Frontal cortex (tissue), 4 donors: ENCODE results near the gene OR10H1. TPM values are rescaled to one million over a fixed set of nuclear protein-coding genes. Genes with fewer than 3 reads are reported as not detected.
"Not testable (repeated sequence)": the region's sequence is repeated elsewhere in the genome, so short reads cannot be mapped to it uniquely, and the experiment has no call there.

Source experiments
- DNase-seq, 2 donors: peaks; one replicate each; pipeline ENCODE4 v3.0.0; 2012; ENCODE audit warnings: low spot score in 2 of 2
- FAIRE-seq: peaks from 2 replicates; lab custom pipeline; 2012; peaks lifted over from hg19 to GRCh38; lab: Jason Lieb, UNC
- total RNA-seq: library from RNA; depleted of rRNA; stranded (reverse); fragments of >200 nt; gene quantifications from one replicate; pipeline ENCODE4 v1.2.3, GENCODE V29; 2014
- donor health status: control.
- donor health status: control.
- donor health status: control.

The OR10H1 gene, protein sequence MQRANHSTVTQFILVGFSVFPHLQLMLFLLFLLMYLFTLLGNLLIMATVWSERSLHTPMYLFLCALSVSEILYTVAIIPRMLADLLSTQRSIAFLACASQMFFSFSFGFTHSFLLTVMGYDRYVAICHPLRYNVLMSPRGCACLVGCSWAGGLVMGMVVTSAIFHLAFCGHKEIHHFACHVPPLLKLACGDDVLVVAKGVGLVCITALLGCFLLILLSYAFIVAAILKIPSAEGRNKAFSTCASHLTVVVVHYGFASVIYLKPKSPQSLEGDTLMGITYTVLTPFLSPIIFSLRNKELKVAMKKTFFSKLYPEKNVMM
- not detected for total RNA-seq

DNA sequence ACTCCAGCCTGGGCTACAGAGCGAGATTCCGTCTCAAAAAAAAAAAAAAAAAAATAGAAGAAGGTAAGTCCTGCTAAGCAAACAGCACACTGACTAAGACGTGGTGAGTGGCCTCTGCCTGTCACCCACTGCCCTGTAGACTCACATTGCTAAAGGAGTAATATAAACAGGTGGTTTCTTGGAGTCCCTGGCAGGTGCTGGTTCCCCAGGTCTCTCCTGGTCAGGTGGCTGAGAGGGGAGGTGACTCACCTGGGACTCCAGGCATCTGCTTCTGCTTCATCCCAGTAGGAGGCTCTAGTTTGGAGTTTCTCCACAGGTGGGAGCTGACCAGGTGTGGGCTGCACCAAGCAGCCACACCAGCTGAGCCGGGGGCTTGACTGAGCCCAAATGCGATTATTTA, at the start of gene OR10H1:
TSS of gene OR10H1 (minus strand) at position 359 of the 400 bp plus-strand sequence. CDS start 7,627 bp downstream, outside the sequence.
- DNase-seq (no peak), FAIRE-seq (no peak)

DNA sequence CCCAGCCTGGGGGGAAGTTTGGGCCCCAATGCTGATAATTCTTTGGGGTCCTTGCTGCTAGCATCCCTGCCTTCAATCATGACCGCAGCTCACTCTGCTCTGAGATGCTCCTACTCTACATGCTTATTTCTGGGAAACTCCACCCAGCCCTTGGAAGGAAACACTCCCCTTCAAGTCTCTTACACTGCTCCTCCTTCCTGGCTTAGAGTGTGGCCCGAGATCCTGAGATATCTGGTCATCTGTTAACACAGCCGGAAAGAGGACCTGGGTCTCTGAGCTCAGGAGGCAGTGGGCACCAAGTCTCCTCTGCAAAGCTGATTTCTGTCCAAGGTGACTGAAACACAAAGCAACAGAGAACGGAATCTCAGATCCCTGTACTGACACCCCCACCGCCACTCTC, 49.4 kb upstream of the OR10H1 start:
- DNase-seq = no peak
- no peak for FAIRE-seq

DNA sequence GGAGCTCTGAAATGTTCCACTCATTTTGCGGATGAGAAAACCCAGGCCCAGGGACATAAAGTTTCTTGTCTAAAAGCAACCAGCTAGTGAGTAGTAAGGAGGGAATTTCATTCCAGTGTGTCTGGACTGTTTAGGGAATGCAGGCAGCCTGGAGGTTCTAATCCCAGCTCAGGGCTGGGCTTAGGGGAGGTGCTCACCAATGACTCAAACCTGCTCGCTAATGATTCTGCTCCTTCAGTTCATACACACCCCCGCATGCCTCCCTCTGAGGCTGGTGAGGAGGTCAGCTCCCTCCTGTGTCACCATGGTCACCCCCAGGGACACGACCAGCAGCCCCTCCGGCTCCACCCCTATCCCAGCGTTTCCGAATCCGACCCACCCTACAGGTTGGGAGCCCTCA, 47.8 kb upstream of the OR10H1 start:
- DNase-seq (no peak), FAIRE-seq (no peak)

DNA sequence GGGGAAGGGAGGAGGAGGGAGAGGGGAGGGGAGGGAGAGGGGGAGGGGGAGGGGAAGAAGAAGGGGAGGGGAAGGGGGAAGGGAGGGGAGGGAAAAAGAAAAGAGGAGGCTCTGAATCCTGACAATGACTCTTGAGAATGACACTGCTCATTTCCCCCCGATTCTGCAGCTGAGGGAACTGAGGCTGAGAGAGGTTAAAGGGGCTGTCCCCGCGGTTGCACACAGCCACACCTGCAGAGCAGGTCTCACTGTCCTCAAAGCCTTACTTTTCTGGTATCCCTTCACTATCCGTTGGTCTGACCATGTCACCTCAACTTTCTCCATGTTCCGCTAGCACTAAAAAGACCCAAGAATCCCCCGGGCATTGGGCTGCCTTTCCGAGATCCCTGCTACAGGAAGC, 47.0 kb upstream of the OR10H1 start:
- no peak for DNase-seq
- FAIRE-seq = no peak

DNA sequence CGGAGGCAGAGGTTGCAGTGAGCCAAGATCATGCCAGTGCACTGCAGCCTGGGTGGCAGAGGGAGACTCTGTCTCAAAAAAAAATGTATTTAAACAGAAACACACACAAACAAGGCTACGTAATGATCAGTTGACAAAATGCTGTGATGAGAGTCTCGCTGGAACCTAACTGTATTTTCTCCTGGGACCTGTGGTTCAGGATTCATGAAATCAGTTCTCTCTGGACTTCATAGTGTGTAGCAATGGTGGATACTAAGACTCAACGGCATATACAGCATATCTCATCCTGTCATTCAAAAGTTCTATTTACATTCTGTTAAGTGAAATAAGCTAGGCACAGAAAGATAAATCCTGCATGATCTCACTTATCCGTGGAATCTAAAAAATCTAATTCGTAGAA, 45.1 kb upstream of the OR10H1 start:
- no peak for DNase-seq
- FAIRE-seq = no peak

DNA sequence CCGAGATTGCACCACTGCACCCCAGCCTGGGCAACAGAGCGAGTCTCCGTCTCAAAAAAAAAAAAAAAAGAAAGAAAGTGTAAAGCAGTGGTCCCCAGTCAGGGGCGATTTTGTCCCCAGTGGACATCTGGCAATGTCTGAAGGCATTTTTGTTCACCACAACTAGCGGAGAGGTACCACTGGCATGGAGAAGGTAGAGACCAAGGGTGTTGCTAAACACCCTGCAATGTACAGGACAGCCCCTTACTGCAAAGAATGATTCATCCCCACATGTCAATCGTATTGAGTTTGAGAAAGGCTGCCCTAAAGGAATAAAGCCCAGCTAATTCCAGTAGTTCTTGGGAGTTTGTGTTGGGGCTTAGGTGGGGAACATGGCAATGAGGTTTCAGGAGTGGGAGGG, 43.7 kb upstream of the OR10H1 start:
- FAIRE-seq (no peak), DNase-seq (no peak)

DNA sequence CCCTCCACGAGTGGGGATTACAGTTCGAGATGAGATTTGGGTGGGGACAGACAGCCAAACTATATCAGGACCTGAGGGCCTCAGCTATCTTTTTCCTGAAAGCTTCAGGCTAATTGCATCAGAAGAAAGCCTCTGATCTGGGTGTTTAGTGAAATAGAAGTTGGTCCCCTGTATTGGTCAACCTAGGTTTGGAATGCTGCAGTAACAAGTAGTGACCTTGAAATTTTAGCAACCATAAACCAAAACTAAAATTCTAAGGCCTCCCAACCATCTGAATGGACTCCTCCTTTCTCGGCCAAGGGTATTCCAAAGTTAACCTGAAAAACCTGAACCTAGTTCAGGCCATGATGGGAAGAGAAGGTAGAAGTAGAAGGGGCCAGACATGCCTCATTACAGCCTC, 34.9 kb upstream of the OR10H1 start:
- no peak for DNase-seq
- no peak for FAIRE-seq

DNA sequence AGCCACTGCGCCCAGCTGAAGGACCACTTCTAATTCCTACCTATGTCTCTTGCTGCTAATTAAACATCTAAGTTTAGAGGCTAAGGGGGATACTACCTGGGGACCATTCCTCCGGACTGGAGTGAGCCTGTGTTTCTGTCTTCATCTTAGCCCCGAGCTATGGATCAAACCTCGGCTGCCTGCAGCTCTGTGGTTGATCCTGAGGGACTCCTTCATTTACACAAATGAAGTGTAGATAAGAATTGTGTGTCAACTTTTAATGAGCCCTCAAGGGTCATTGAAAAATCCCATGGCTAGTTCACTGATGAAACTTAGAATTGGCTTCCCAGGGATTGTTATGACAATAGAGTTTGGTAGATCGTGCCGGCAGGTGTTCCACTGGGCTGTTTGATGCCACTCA, 31.5 kb upstream of the OR10H1 start:
- FAIRE-seq = no peak
- no peak for DNase-seq

DNA sequence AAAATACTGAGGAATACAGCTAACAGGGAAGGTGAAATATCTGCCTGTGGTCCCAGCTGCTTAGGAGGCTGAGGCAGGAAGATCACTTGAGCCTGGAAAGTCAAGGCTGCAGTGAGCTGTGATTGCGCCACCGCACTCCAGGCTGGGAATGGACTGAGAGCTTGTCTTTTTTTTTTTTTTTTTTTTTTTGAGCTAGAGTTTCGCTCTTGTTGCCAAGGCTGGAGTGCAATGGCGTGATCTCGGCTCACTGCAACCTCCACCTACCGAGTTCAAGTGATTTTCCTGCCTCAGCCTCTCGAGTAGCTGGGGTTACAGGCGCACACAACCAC, 28.4 kb upstream of the OR10H1 start:
- FAIRE-seq, DNase-seq: not testable (repeated sequence)

DNA sequence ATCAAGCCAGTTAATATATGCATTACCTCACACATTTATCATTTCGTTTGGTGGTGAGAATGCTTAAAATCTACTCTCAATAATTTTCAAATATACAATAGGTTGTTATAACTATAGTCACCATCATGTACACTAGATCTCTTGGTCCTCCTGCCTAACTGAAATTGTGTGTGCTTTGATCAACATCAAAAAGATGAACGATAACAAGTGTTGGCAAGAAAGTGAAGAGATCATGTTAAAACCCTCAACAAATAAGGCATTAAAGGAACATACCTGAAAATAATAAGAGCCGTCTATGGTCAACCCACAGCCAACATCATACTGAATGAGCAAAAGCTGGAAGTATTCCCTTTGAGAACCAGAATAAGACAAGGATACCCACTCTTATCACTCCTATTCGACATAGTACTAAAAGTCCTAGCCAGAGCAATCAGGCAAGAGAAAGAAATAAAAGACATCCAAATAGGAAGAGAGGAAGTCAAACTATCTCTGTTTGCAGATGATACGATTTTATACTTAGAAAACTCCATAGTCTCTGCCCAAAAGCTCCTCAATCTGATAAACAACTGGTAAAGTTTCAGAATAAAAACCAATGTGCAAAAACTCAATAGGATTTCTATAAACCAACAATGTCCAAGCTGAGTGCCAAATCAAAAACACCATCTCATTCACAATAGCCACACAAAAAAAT, 27.9 kb upstream of the OR10H1 start:
- no peak for DNase-seq
- FAIRE-seq = no peak

DNA sequence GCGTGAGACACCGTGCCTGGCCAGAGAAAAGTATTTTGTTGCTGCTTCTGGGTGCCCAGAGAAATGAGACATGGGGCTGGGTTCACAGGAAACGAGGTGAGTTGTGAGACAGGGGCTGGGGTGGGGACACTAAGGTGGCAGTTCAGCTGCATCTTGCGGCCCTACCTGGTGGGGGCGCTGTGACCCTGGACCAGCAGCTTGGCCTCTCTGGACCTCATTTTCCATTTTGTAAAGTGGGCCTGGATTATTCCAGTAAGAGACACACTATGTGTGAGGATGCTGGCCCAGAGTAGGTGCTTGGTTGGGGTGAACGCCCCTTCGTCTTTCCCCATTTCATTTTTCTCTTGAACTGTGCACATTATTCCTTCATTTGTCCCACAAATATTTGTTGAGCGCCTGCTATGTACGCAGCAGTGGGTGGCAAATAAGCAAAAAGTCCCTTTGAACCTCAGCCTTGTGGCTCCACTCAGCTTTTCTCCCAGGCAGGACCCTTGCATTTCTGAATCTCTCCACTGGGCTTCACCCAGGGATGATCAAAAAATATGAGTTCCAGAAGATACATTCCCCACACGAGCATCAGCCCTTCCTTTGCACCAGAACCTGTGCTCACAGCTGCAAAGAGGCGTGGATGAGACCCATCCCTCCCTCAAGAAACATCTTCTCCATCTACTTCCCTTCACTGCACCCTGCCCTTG, 26.6 kb upstream of the OR10H1 start:
- FAIRE-seq = no peak

DNA sequence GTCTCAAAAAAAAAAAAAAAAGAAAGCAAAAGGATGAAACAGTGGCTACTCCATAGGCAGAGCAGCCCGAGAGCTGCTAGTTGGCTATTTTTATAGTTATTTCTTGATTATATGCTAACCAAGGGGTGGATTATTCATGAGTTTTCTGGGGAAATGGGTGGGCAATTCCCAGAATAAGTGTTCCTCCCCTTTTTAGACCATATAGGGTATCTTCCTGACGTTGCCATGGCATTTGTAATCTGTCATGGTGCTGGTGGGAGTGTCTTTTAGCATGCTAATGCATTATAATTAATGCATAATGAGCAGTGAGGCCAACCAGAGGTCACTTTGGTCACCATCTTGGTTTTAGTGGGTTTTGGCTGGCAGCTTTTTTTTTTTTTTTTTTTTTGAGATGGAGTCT, 25.4 kb upstream of the OR10H1 start:
- FAIRE-seq = no peak
- DNase-seq = no peak

More for the DNA sequence above, 26.6 kb upstream of the OR10H1 start:
- no peak for DNase-seq

DNA sequence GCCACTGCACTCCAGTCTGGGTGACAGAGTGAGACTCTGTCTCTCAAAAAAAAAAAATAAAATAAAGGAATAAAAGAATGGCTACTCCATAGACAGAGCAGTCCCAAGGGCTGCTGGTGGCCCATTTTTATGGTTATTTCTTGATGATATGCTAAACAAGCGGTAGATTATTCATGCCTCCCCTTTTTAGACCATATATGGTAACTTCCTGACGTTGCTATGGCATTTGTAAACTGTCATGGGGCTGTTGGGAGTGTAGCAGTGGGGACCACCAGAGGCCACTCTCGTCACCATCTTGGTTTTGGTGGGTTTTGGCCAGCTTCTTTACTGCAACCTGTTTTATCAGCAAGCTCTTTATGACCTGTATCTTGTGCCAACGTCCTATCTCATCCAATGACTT, 24.4 kb upstream of the OR10H1 start:
- DNase-seq, FAIRE-seq: not testable (repeated sequence)

DNA sequence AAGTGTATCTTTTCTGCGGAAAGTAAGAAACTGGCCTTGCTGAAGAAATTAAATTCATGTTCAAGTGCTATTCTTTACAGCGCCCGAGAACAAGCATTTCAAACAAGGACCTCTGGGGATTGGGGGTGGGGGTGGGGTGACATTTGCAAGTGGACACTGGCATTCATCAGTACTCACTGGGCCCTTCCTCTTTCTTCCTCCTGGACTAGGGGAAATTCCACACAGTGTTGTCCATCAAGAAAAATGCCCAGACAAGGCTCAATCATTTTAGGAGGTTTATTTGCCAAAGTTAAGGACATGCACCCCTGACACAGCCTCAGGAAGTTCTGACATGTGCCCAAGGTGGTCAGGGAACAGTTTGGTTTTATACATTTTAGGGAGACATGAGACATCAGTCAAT, 22.9 kb upstream of the OR10H1 start:
- FAIRE-seq = no peak
- no peak for DNase-seq

DNA sequence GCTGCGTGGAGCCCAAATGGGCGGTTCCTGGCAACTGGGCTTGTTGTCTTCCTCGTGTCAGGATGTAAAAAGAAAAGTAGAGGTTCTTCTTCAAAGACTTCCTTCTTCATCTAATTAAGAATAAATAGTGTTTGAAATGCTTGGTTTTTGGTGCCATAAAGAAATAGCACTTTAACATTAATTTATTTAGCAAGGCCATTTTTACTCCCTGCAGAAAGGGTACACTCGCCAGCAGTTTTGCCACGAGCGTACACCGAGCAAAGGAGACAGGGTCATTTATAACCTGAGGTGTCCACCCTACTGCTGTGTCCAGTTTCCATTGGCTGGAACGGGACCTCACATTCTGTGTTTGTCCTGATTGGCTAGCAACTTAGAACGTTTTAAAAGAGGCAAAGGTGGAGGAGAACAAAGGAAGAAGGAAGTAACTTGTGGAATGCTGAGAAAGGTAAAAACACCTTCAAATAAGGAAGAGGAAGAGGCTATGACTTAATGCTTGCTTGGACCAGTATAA, 21.8 kb upstream of the OR10H1 start:
- DNase-seq (no peak), FAIRE-seq (no peak)

DNA sequence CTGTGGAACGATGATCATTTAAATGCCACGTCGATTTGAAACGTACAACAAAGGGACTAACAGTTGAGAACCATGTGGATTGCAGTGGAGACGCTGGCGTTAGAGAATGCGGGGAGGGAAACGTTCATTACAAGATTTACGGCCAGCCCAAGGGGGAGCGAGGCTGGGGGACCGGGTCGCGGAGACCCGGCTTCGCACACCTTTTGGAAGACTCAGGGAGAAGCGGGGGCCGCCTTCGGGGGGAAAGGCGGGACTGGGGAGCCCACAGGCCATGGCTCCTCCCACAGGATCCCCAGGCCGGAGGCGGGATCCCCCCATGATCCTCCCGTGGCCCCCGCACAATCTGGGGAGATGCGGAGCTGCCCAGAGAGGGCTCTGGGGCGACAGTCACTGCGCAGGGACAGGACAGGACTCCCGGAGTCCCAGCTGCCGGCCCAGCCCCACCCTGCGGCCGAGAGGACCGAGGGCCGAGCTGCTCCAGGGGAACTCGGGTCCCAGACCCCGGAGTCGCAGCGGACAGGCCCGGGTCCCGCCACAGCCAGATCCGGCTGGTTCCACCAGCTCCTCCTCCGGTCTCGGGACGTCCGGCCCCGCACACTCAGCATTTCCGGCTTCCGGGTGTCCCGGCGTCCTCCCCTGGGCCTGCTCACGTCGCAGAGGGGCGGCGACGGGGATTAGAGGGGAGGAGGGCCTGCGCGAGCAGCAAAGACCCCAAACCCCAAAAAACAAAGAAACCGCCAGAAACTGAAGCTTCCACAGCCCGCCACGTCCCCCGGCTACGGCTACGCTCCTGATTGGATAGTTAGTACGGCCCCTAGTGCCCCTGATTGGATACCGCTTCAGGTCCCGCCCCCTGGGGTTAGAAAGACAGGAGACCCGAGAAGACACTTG, 21.1 kb upstream of the OR10H1 start:
- FAIRE-seq (peak; percentile 70), DNase-seq (peak; percentile 83 to 89)

DNA sequence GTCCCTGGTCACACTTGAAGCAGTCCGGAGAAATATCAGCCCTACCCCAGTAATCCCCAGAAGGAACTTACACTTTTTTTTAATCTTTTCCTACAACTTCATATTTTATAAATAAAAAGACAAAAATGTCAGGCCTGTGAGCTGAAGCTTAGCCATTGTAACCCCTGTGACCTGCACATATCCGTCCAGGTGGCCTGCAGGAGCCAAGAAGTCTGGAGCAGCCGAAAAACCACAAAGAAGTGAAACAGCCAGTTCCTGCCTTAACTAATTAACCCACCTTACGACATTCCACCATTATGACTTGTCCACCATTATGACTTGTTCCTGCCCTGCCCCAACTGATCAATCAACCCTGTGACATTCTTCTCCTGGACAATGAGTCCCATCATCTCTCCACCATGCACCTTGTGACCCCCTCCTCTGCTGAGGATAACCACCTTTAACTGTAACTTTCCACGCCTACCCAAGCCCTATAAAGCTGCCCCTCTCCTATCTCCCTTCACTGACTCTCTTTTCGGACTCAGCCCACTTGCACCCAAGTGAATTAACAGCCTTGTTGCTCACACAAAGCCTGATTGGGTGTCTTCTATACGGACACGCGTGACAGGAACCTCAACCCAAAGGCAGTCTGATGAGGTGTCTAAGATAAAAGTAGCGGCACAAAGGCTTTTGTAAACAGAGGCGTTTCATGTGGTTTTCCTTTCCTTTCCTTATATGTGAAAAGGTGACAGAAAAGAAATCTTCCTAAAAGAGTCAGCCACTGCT, 20.3 kb upstream of the OR10H1 start:
- not testable (repeated sequence) for DNase-seq, FAIRE-seq

DNA sequence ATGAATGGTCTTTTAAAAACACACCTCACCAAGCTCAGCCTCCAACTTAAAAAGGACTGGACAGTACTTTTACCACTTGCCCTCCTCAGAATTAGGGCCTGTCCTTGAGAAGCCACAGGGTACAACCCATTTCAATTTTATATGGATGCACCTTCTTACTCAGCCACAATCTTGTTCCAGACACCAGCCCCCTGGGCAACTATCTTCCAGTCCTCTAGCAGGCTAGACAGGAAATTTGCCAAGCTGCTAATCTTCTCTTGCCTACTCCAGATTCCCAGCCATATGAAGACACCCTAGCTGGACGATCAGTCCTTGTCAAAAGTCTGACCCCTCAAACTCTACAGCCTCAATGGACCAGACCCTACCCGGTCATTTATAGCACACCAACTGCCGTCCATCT, 18.8 kb upstream of the OR10H1 start:
- FAIRE-seq, DNase-seq: not testable (repeated sequence)

DNA sequence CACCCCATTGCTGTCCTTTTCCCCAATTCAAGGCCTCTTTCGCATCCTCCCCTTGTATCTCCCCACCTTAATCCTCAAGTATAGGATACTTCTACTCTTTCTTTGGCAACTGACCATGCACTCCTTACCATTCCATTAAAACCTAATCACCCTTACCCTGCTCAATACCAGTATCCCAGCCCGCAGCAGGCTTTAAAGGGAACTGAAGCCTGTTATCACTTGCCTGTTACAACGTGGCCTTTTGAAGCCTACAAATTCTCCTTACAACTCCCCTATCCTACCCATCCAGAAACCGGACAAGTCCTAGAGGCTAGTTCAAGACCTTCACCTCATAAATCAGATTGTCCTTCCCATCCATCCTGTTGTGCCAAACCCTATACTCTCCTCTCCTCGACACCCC, 16.2 kb upstream of the OR10H1 start:
- FAIRE-seq = no peak
- no peak for DNase-seq
